Measurements from ENCODE around the gene DCST1. TPM values are rescaled to one million over a fixed set of nuclear protein-coding genes. Genes with fewer than 3 reads are reported as not detected.

The DCST1 gene
- total RNA-seq, 6 experiments from 2014 or later, result not detected

DNA sequence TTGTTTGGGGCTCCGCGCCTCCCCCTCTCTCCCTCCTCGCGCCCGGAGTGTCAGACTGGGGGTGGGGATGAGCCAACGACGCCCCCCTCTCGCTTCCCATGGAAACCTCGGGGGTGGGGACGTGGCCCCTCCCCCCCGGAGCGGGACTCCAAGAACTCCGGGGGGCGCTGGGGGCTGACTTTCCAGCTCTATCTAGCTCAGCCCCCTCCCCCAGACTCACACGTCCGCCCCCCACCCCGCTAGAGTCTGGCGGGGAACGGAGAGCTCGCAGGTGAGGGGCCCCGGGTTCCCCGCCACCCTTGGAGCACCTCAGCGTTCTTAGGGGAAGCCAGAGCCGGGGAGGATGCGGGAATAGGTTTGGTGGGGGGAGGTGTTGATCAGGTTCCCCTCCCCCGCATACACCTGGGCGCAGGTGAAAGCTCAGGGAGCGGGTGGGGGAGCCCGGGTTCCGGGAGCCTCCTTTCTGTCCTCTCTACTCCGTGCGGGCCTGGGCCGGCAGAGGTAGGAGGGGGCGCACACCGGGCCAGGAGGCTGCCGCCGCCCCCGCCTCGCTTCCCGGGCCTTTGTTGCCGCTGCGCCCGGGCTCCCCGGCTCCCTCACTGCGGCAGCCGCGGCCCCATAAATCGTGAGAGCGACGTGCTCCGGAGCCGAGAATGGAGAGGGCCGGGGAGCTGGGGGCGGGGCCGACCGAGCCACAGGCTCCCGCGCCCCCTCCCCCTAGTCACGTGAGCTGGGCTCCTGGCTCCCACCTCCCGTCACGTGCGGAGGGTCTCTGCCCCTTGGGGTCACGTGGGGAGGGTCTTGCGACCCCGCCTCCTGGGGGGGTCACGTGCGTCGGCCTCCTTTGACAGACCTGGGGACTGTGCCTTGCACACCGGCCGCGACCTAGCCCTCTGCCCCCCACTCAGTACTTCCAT lies 46.9 kb downstream of the DCST1 start:
- Mint-ChIP-seq H3K27ac (no peak overlapping the region), H3K27me3 (ENCODE audit: insufficient read depth) (peaks cover 40% of the 10 kb centered on the region), H3K4me3 (no peak overlapping the region), H3K9me3 (no peaks in the 10 kb centered on the region), H3K4me1 (ENCODE audit: low read depth) (peaks cover 28% of the 10 kb centered on the region), H3K36me3 (ENCODE audit: low read depth) (no peaks in the 10 kb centered on the region)
- DNase-seq, result no peak
- TF ChIP-seq, protein P1, sequence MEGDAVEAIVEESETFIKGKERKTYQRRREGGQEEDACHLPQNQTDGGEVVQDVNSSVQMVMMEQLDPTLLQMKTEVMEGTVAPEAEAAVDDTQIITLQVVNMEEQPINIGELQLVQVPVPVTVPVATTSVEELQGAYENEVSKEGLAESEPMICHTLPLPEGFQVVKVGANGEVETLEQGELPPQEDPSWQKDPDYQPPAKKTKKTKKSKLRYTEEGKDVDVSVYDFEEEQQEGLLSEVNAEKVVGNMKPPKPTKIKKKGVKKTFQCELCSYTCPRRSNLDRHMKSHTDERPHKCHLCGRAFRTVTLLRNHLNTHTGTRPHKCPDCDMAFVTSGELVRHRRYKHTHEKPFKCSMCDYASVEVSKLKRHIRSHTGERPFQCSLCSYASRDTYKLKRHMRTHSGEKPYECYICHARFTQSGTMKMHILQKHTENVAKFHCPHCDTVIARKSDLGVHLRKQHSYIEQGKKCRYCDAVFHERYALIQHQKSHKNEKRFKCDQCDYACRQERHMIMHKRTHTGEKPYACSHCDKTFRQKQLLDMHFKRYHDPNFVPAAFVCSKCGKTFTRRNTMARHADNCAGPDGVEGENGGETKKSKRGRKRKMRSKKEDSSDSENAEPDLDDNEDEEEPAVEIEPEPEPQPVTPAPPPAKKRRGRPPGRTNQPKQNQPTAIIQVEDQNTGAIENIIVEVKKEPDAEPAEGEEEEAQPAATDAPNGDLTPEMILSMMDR (IDR thresholded peaks at IDR 0.05), result no peak

DNA sequence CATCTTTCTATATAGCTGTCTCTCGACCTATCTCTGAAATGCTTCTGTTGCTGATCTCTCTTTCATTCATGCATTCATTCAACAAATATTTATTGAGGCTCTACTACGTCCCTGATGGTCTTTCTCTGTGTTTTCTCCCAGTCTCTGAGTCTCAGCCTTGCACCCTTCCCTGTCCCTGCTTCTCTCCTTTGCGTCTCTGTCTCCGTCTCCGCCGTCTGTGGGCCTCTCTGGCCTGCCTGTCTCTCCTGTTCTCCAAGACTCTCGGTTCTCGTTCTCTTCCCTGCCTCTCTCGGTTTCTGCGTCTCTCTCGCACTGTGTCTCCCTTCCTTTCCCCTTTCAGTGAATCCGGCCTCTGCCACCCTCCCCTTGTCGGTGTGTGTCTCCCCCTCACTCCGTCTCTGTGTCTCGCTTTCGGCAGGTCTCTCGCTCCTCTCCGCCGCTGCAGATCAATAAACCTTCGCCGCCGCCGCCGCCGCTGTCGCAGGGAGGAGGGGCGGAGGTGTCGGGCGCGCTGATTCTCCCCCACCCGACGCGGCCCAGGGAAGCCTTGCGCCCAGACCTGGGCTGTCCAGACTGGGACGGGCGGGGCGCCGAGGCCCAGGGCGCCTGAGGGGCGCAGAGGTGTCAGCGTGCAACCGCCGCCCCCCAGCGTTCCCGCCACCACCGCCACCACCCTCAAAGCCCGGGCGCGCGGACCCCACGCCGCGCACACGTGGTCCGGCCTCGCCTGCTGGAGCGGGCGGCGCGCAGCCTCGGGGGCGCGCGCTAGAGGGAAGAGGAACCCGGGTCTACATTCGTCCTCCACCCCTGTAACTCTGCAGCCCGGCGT lies 48.1 kb downstream of the DCST1 start:
- no peak for DNase-seq
- H3K27me3 Mint-ChIP-seq (ENCODE audit: insufficient read depth), result peaks cover 39% of the 10 kb centered on the region
- H3K27ac Mint-ChIP-seq, result peak overlapping the region; percentile 9
- no peaks in the 10 kb centered on the region for H3K36me3 Mint-ChIP-seq (ENCODE audit: low read depth)
- TF ChIP-seq, protein P1 (IDR thresholded peaks at IDR 0.05), result no peak
- H3K9me3 Mint-ChIP-seq, result no peaks in the 10 kb centered on the region
- peak overlapping the region; percentile 35 for H3K4me3 Mint-ChIP-seq
- H3K4me1 Mint-ChIP-seq (ENCODE audit: low read depth), result peaks cover 29% of the 10 kb centered on the region

DNA sequence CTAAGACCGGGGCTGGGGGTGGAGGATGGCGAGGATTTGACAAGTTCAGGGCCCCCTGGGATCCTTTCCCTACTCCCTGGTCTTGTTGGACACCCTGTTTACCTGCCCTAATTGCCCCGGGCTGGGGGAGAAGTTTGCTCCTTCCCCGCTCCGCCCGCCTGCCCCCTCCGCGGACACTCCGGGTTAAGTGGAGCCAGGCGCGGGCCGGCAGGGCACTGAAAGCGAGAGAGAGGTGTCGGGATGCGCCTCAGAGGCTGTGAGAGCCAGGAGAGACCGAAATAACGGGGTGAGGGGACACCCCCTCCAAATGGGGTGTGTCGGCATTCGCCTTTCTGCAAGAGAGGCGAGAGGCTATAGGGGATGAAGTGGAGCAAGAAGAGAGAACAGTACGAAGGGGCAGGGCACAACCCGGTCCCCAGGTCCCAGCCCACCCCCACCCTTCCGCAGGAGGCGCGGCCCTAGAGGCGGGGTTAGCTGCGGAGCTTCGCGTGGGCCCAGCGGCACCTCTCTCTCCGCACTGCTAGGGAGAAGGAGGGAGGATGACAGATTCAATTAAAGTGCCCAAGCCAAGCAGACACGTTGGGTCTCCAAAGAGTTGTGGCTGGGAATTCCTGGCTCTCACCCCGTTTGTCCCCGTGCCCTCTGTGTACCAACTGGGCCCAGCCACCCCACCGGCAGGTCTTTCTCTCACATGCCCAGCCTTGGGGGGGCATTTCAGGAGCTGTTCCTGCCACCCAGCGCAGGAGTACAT lies 48.9 kb downstream of the DCST1 start:
- DNase-seq, result no peak
- Mint-ChIP-seq H3K4me3 (no peak overlapping the region), H3K4me1 (ENCODE audit: low read depth) (peaks cover 29% of the 10 kb centered on the region), H3K27me3 (ENCODE audit: insufficient read depth) (peaks cover 39% of the 10 kb centered on the region), H3K36me3 (ENCODE audit: low read depth) (no peaks in the 10 kb centered on the region), H3K27ac (no peak overlapping the region), H3K9me3 (no peaks in the 10 kb centered on the region)
- TF ChIP-seq, protein P1 (IDR thresholded peaks at IDR 0.05), result no peak

DNA sequence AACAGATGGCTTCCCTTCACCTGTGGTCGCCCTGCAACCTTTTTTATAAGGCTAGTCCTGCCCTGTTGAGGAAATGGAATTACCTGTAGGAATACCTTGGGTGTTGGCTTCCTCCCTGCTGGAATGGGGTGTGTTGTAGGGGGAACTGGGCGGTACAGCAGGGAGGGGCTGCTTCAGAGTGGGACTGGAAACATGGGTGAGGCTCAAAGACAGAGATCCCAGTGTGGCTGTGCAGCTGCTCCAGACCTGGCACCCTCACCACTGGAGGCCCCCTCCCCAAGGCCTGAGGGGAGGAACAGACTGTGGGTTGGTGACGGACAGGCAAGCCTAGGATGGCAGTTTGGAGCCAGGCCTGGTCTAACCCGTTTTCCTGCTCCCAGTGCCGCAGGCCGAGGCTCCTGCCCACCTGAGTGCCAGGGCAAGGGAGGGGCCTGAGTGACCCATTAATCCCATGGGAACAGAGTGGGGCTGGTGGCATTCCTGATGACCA lies 49.5 kb downstream of the DCST1 start:
- TF ChIP-seq, protein P1 (IDR thresholded peaks at IDR 0.05), result no peak
- H3K27me3 Mint-ChIP-seq (ENCODE audit: insufficient read depth), result peaks cover 39% of the 10 kb centered on the region
- no peak for DNase-seq
- H3K36me3 Mint-ChIP-seq (ENCODE audit: low read depth), result no peaks in the 10 kb centered on the region
- no peak overlapping the region for H3K4me3 Mint-ChIP-seq
- H3K9me3 Mint-ChIP-seq, result no peaks in the 10 kb centered on the region
- peaks cover 29% of the 10 kb centered on the region for H3K4me1 Mint-ChIP-seq (ENCODE audit: low read depth)
- no peak overlapping the region for H3K27ac Mint-ChIP-seq

Measured in HFFc6 (cell line).